ENCODE data around the gene METTL27.

DNA sequence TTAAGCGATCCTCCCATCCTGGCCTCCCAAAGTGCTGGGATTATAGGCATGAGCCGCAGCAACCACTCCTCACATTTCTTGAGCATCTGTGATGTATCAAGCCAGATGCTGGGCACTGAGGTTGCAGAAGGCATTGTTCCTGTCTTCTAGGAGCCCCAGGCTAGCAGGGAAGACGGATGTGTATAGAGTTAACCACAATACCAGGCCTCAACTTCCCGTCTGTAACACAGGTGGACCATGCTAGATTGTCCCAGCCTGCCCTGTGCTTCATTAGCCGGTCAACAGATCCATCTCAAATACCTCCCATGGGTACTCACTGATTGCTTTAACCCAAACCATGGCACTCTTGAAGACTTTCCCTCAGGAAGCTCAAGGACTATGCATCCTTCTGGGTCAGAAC, 13.3 kb downstream of the METTL27 start:
- TF ChIP-seq, protein P1, sequence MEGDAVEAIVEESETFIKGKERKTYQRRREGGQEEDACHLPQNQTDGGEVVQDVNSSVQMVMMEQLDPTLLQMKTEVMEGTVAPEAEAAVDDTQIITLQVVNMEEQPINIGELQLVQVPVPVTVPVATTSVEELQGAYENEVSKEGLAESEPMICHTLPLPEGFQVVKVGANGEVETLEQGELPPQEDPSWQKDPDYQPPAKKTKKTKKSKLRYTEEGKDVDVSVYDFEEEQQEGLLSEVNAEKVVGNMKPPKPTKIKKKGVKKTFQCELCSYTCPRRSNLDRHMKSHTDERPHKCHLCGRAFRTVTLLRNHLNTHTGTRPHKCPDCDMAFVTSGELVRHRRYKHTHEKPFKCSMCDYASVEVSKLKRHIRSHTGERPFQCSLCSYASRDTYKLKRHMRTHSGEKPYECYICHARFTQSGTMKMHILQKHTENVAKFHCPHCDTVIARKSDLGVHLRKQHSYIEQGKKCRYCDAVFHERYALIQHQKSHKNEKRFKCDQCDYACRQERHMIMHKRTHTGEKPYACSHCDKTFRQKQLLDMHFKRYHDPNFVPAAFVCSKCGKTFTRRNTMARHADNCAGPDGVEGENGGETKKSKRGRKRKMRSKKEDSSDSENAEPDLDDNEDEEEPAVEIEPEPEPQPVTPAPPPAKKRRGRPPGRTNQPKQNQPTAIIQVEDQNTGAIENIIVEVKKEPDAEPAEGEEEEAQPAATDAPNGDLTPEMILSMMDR (IDR thresholded peaks at IDR 0.05 in 4 of 5, conservative IDR thresholded peaks at IDR 0.05 in 1 of 5): no peak
- TF ChIP-seq POLR2A (IDR thresholded peaks at IDR 0.05): no peak
